HepG2 (cell line): Measurements from ENCODE around the gene MTRF1. TPM values are rescaled to one million over a fixed set of nuclear protein-coding genes. Genes with fewer than 3 reads are reported as not detected.
A peak's percentile ranks its signal among the peaks of the same experiment; 100 is the strongest.

Experiments
- CREM ChIP-seq, 2 experiments: sonication (generic) in 1 of 2; formaldehyde crosslinking in 1 of 2; IDR thresholded peaks; 2 replicates each; pipeline versions ENCODE4 v1.4.0 to v1.6.1; 2016 to 2020; ENCODE audit warnings: antibody characterized with exemption in 1 of 2, mild to moderate bottlenecking in 1 of 2, missing genetic modification reagents in 1 of 2
- GATAD1 ChIP-seq: IDR thresholded peaks from 2 replicates; pipeline ENCODE4 v1.6.1; 2016; ENCODE audit warnings: missing genetic modification reagents, missing compliant biosample characterization
- KLF11 ChIP-seq: IDR thresholded peaks from 2 replicates; pipeline ENCODE4 v1.6.1; 2016; ENCODE audit warnings: missing compliant biosample characterization
- MED1 ChIP-seq: sonication (generic); formaldehyde crosslinking; IDR thresholded peaks from 2 replicates; pipeline ENCODE4 v1.4.0; 2020; ENCODE audit warnings: missing genetic modification reagents
- NFATC3 ChIP-seq: sonication (generic); formaldehyde crosslinking; IDR thresholded peaks from 2 replicates; pipeline ENCODE4 v1.5.1; 2020; ENCODE audit warnings: mild to moderate bottlenecking, missing genetic modification reagents
- SAP130 ChIP-seq: IDR thresholded peaks from 2 replicates; pipeline ENCODE4 v1.6.1; 2016; ENCODE audit warnings: low read depth
- SKI ChIP-seq: fragments of 450-650 bp; IDR thresholded peaks from one replicate; pipeline ENCODE4 v1.6.1; 2018; ENCODE audit warnings: mild to moderate bottlenecking; ENCODE audit not compliant: partially characterized antibody
- SP4 ChIP-seq: sonication (generic); formaldehyde crosslinking; IDR thresholded peaks from 2 replicates; pipeline ENCODE4 v1.8.1; 2023; ENCODE audit warnings: mild to moderate bottlenecking, missing genetic modification reagents
- TBL1XR1 ChIP-seq: fragments of 150-350 bp; IDR thresholded peaks from 2 replicates; pipeline ENCODE4 v1.6.1; 2014; ENCODE audit warnings: borderline replicate concordance, low read length; ENCODE audit not compliant: partially characterized antibody
- ZBTB20 ChIP-seq: sonication (generic); formaldehyde crosslinking; IDR thresholded peaks from 2 replicates; pipeline ENCODE4 v1.8.1; 2023; ENCODE audit warnings: missing genetic modification reagents, low read depth, mild to moderate bottlenecking, borderline replicate concordance
- ZFYVE20 ChIP-seq: sonication (generic); formaldehyde crosslinking; IDR thresholded peaks from 2 replicates; pipeline ENCODE4 v1.8.0; 2023; ENCODE audit warnings: low read depth, mild to moderate bottlenecking, moderate library complexity, missing genetic modification reagents, borderline replicate concordance
- ZMYM3 ChIP-seq: sonication (generic); formaldehyde crosslinking; IDR thresholded peaks from 2 replicates; pipeline ENCODE4 v1.5.1; 2020; ENCODE audit warnings: mild to moderate bottlenecking, missing genetic modification reagents
- ZNF138 ChIP-seq: sonication (generic); formaldehyde crosslinking; IDR thresholded peaks from 2 replicates; pipeline ENCODE4 v1.5.0; 2020; ENCODE audit warnings: mild to moderate bottlenecking, low read depth, missing genetic modification reagents
- ZNF44 ChIP-seq: sonication (generic); formaldehyde crosslinking; IDR thresholded peaks from 2 replicates; pipeline ENCODE4 v1.5.1; 2020; ENCODE audit warnings: mild to moderate bottlenecking, missing genetic modification reagents
- ZNF484 ChIP-seq: sonication (generic); formaldehyde crosslinking; IDR thresholded peaks from 2 replicates; pipeline ENCODE4 v1.5.1; 2020; ENCODE audit warnings: mild to moderate bottlenecking, low read depth, missing genetic modification reagents, borderline replicate concordance
- ZNF556 ChIP-seq: sonication (generic); formaldehyde crosslinking; IDR thresholded peaks from 2 replicates; pipeline ENCODE4 v1.4.0; 2020; ENCODE audit warnings: mild to moderate bottlenecking, missing genetic modification reagents, borderline replicate concordance
- ZNF782 ChIP-seq: sonication (generic); formaldehyde crosslinking; IDR thresholded peaks from 2 replicates; pipeline ENCODE4 v1.4.0; 2020; ENCODE audit warnings: missing genetic modification reagents, mild to moderate bottlenecking, borderline replicate concordance
- polyA plus RNA-seq, 8 experiments: library from polyadenylated mRNA; depleted of rRNA in 3 of 8; stranded (reverse) in 7 of 8; unstranded in 1 of 8; fragments of >200 nt; fragmentation: Illumina TruSeq in 4 of 8; extraction: Trizol in 4 of 8; gene quantifications; 2 replicates each; pipeline versions ENCODE4 v1.2.1 to v1.2.3, GENCODE V29; 2011 to 2016; ENCODE audit warnings: low read depth in 4 of 8, missing spikeins in 1 of 8, mixed read lengths in 1 of 8; ENCODE audit not compliant: insufficient read depth in 1 of 8
- total RNA-seq, 5 experiments: library from RNA; depleted of rRNA; stranded (reverse); fragments of >200 nt; fragmentation: Illumina TruSeq; extraction: Trizol; gene quantifications; 2 replicates each; pipeline ENCODE4 v1.2.3, GENCODE V29; 2016; ENCODE audit warnings: low read depth in 1 of 5
- TF ChIP-seq, protein P1 (sequence below): IDR thresholded peaks from 2 replicates; pipeline ENCODE4 v1.6.1; 2016; ENCODE audit warnings: mild to moderate bottlenecking
- TF ChIP-seq, protein P2 (sequence below), 2 experiments: sonication (generic) in 1 of 2; formaldehyde crosslinking in 1 of 2; IDR thresholded peaks; 2 replicates each; pipeline versions ENCODE4 v1.5.1 to v1.6.1; 2011 to 2020; ENCODE audit warnings: borderline replicate concordance in 1 of 2, low read depth in 1 of 2, low read length in 1 of 2, mild to moderate bottlenecking in 1 of 2, missing genetic modification reagents in 1 of 2, moderate library complexity in 1 of 2
- TF ChIP-seq, protein P3 (sequence below): sonication (generic); formaldehyde crosslinking; IDR thresholded peaks from 2 replicates; pipeline ENCODE4 v1.8.1; 2023; ENCODE audit warnings: mild to moderate bottlenecking, missing genetic modification reagents

Gene MTRF1
- total and polyA plus RNA-seq, 2 of the 13 experiments (the other 11 are each of a cell fraction or from before 2014, with no cell fraction given), result 21.6 to 27.2 TPM

DNA sequence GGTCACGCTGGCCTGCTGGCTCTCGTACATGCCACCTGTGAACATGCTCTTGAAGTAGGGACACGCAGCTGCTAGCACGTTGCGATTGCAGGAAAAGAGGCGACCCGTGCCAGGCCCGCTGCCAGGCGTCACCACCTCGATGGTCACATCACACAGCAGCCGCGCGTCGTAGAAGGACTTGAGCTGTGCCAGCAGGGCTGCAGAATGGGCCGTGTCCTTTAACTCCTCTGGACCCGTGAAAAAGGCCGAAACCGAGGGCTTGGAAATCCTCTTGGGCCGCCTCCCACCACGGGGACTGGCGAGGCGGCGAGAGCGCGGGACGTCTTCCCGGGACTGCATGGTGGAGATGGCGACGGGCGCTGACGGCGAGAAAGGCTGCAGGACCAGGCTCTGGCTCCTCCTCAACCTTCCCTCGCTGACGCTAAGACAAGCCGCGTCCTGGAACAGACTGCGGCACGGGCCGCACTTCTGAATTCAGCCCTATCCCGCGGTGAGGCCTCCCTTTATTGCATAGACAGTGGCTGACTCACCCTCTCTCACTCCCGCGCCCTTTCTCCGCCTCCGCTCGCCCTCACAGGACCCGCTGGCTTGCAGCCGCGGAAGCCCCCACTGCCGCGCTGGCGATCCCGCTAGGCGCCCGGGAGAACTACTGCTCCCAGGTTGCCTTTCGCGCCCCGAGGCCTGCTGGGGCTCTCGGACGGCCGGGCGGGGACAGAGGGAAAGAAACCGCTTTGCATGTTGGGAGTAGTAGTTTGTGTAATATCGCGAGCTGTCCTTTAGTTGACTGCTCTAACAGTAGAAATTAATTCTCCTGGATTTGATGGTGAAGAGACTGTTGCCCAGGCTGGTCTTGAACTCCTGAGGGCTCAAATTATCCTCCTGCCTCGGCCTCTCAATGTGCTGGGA, 69.2 kb downstream of the MTRF1 start, which contains the start of gene KBTBD7 (continued):
- TF ChIP-seq, protein P1, sequence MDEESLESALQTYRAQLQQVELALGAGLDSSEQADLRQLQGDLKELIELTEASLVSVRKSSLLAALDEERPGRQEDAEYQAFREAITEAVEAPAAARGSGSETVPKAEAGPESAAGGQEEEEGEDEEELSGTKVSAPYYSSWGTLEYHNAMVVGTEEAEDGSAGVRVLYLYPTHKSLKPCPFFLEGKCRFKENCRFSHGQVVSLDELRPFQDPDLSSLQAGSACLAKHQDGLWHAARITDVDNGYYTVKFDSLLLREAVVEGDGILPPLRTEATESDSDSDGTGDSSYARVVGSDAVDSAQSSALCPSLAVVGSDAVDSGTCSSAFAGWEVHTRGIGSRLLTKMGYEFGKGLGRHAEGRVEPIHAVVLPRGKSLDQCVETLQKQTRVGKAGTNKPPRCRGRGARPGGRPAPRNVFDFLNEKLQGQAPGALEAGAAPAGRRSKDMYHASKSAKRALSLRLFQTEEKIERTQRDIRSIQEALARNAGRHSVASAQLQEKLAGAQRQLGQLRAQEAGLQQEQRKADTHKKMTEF (CRISPR knock-in tag), result peak; percentile 88; the same call in 1 of the 2 replicates
- TF ChIP-seq SAP130 (CRISPR knock-in tag), result peak; percentile 88
- peak; percentile 77; the same call in 1 of the 2 replicates for TF ChIP-seq ZNF782 (CRISPR knock-in tag)
- TF ChIP-seq ZNF138, result 0 out of 2 replicates have a peak, but pooled peaks have one; percentile 32
- no peak; the same call in 1 of the 2 replicates for TF ChIP-seq KLF11 (CRISPR knock-in tag)
- no peak for TF ChIP-seq NFATC3 (CRISPR knock-in tag)
- TF ChIP-seq ZBTB20, result 0 out of 2 replicates have a peak, but pooled peaks have one; percentile 39
- TF ChIP-seq ZMYM3, result peak; percentile 51
- TF ChIP-seq, protein P2, sequence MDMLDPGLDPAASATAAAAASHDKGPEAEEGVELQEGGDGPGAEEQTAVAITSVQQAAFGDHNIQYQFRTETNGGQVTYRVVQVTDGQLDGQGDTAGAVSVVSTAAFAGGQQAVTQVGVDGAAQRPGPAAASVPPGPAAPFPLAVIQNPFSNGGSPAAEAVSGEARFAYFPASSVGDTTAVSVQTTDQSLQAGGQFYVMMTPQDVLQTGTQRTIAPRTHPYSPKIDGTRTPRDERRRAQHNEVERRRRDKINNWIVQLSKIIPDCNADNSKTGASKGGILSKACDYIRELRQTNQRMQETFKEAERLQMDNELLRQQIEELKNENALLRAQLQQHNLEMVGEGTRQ (IDR thresholded peaks at IDR 0.05; ENCODE audit: low read depth, low read length), result no peak
- TF ChIP-seq, protein P2 (CRISPR knock-in tag; IDR thresholded peaks at IDR 0.05; ENCODE audit: borderline replicate concordance), result peak; percentile 53; the same call in 1 of the 2 replicates
- TF ChIP-seq ZFYVE20 (CRISPR knock-in tag), result peak; percentile 60; the same call in 1 of the 2 replicates
- TF ChIP-seq ZNF556 (CRISPR knock-in tag), result peak; percentile 84; the same call in 1 of the 2 replicates
- TF ChIP-seq GATAD1 (CRISPR knock-in tag), result peak; percentile 91
- TF ChIP-seq, protein P3, sequence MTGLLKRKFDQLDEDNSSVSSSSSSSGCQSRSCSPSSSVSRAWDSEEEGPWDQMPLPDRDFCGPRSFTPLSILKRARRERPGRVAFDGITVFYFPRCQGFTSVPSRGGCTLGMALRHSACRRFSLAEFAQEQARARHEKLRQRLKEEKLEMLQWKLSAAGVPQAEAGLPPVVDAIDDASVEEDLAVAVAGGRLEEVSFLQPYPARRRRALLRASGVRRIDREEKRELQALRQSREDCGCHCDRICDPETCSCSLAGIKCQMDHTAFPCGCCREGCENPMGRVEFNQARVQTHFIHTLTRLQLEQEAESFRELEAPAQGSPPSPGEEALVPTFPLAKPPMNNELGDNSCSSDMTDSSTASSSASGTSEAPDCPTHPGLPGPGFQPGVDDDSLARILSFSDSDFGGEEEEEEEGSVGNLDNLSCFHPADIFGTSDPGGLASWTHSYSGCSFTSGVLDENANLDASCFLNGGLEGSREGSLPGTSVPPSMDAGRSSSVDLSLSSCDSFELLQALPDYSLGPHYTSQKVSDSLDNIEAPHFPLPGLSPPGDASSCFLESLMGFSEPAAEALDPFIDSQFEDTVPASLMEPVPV, result peak; percentile 86; the same call in 1 of the 2 replicates
- TF ChIP-seq ZNF44 (CRISPR knock-in tag), result no peak
- peak; percentile 99 for TF ChIP-seq CREM (IDR thresholded peaks at IDR 0.05)
- no peak for TF ChIP-seq CREM (CRISPR knock-in tag; IDR thresholded peaks at IDR 0.05)
- no peak for TF ChIP-seq TBL1XR1
- no peak; the same call in 1 of the 2 replicates for TF ChIP-seq MED1 (CRISPR knock-in tag)
- TF ChIP-seq ZNF484 (CRISPR knock-in tag), result 0 out of 2 replicates have a peak, but pooled peaks have one; percentile 13
- TF ChIP-seq SKI, result peak; percentile 12
- TF ChIP-seq SP4 (CRISPR knock-in tag), result peak; percentile 85
